Measurements from ENCODE around the gene NCOA3.
"Not testable (repeated sequence)": the region's sequence is repeated elsewhere in the genome, so short reads cannot be mapped to it uniquely, and the experiment has no call there.

NCOA3 gene

DNA sequence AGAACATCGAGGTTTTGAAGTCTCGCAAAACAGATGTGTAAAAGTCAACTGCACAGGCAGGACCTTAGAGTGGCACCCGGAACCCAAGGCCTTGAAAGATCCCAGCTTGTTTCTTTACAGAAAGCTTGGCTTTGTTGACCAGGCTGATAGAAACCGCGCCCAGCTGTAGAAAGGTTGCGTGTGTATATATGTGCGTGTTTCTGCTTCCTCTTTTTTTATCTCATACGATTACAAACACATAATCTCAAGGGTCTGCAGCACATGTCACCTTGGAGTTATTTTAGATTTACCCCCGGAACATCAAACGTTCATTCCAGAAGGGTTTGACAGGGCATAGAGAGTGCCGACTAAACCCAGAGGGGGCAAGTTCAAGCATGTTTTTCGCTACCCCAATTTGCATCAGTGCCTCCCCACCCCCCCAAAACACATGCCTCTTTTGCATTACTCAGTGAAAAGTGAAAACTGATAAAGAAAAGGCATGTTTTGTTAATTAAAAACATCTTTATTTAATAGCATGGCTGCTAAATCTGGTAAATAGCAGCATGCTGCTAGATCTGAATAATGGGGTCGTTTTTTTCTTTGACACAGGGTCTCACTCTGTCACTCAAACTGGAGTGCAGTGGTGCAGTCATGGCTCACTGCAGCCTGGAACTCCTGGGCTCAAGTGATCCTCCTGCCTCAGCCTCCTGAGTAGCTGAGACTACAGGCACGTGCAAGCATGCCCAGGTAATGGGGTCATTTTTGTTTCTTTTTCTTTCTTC, 33.2 kb upstream of the NCOA3 start:
- DNase-seq = no peak

DNA sequence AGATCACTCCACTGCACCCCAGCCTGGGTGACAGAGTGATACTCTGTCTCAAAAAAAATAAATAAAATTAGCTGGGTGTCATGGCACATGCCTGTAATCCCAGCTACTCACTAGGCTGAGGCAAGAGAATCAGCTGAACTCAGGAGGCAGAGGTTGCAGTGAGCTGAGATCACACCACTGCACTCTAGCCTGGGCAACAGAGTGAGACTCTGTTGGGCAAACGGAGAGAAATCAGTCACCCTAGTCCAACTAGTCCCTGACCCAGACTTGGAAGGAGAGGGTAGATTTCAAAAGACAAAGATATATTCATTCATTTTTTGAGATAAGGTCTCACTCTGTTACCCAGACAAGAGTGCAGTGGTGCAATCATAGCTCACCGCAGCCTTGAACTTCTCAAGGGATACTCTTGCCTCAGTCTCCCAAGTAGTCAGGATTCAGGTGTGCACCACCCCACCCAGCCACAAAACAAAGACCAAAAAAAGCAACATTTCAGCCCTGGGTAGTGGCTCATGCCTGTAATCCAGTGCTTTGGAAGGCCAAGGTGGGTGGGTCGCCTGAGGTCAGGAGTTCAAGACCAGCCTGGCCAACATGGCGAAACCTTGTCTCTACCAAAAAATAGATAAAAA, 26.2 kb upstream of the NCOA3 start:
- DNase-seq = no peak

DNA sequence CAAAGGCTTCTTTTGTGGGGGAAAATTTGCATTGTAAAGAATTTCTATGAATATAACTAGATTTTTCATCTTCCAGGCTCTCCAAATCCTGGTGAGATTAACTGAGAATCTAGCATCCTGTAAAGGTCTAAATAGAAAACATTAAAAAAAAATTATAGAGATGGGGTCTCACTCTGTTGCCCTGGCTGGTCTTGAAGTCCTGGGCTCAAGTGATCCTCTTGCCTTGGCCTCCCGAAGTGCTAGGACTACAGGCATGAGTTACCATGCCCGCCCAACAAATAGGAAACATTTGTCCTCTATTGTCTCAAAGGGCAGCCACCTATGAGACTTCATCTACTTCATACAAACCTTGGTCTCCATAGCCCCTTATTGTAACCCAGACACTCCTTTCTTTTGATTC, 25.2 kb upstream of the NCOA3 start:
- no peak for DNase-seq

DNA sequence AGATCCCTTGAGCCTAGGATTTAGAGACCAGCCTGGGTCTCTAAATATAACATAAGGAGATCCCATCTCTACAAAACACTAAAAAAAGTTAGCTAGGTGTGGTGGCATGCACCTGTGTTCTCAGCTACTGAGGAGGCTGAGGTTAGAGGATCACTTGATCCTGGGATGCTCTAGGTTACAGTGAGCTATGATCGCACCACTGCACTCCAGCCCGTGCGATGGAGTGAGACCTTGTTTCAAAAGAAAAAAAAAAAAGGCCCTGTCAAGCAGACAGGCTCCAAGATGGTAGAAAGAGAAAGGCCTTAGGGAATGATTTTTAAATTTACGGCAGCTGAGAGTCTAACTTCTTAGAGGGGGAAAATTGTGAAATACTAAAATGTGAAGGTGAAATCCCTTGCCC, 22.6 kb upstream of the NCOA3 start:
- DNase-seq = no peak

DNA sequence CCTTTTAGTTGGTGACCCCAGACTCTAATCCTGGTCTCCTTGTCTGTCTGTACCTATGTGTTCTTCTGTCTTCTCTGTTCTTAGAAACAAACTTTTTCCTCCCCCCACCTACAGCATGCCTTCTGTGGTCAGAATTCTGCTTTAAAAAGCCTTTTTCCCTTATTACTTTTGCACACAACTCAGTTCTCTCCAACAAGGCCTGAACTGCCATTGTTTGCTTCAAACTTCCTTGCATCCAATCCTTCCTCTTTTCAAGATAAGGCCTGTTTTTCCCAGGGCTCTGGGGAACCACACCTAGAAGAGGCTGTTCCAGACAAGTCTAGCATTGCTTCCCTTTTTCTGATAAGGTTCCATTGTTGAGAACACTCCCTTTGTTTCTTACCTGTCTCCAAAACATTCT, 22.2 kb upstream of the NCOA3 start:
- no peak for DNase-seq

DNA sequence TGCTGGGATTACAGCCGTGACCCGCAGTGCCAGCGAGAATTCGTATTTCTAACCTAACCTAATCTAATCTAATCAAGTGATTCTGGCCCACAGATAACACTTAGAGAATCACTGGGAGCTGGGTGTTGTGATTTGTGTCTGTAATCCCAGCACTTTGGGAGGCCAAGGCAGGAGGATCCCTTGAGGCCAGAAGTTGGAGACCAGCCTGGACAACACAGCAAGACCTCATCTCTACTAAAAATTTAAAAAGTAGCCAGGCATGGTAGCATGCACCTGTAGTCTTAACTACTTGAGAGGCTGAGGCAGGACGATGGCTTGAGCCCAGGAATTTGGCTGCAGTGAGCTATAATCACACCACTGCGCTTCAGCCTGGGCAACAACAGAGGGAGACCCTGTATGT, 21.4 kb upstream of the NCOA3 start:
- no peak for DNase-seq

DNA sequence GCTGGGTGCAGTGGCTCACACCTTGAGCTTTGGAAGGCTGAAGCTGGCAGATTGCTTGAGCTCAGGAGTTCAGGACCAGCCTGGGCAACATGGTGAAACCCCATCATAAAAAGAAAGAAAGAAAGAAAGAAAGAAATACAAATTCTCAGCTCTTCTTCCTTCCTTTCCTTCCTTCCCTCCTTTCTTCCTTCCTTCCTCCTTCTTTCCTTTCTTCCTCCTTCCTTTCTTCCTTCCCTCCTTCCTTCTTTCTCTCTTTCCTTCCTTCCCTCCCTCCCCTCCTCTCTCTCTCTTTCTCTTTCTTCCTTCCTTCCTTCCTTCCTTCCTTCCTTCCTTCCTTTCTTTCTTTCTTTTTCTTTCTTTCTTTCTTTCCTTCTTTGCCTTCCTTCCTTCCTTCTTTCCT, 21.0 kb upstream of the NCOA3 start:
- no peak for DNase-seq

DNA sequence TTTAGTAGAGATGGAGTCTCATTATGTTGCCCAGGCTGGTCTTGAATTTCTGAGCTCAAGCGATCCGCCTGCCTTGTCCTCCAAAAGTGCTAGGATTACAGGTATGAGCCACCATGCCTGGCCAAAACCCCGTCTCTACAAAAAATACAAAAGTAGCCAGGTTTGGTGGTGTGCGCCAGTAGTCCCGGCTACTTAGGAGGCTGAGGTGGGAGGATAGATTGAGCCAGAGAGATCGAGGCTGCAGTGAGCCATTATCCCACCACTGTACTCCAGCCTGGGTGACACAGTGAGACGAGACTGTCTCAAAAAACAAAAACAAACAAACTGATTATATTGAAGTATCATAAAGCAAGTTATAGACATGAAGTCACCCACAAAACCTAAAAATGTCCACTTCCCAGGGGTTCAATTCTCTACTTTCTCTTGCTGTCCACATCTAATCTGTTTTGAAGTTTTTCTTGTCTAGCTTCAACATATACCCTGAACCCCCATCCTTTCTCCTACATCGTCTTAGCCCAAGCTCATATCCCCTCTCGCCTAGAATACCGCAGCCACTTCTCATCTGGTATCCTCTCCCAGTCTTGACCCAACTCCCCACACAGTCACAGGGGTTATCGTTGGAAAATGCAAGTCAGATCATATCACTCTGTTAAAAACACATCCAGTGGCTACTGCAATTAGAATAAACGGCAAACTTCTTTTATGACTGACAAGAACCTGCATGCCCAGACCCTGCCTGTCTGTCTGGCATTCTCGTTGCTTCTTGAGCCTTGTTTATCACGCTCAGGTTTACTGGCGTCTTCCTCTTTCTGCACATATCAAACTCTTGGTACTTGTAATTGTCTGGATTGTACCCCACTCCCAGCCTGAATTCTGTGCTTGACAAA, 20.1 kb upstream of the NCOA3 start:
- no peak for DNase-seq

DNA sequence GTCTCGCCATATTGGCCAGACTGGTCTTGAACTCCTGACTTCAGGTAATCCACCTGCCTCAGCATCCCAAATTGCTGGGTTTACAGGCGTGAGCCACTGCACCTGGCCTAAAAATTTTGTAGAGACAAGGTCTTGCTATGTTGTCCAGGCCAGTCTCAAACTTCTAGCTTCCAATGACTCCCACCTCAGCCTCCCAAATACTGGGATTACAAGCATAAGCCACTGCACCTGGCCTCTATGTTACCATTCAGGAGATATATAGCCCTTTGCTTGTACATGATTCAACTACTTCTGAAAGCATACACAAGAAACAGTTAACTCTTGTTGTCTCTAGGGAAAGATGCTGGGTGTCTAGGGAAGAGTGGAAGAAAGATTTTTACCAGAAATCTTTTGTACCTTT, 19.0 kb upstream of the NCOA3 start:
- DNase-seq = no peak

DNA sequence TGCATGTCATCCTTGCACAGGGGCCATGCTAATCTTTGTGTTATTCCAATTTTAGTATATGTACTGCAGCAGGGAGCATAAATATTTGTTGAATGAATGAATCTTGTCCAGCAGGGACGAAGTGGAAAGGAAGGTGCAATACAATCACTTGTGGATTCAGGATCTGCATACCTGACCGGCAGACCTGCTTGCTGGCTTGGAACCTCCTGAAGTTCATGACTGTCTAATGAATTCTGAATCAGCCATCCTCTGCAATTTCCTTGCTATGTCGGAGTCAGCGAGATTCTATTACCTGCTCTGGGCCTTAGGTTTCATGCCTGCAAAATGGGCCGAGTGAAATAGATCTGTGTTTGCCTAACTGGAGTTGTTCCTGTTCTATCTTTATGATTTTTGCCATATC, 17.4 kb upstream of the NCOA3 start:
- no peak for DNase-seq

DNA sequence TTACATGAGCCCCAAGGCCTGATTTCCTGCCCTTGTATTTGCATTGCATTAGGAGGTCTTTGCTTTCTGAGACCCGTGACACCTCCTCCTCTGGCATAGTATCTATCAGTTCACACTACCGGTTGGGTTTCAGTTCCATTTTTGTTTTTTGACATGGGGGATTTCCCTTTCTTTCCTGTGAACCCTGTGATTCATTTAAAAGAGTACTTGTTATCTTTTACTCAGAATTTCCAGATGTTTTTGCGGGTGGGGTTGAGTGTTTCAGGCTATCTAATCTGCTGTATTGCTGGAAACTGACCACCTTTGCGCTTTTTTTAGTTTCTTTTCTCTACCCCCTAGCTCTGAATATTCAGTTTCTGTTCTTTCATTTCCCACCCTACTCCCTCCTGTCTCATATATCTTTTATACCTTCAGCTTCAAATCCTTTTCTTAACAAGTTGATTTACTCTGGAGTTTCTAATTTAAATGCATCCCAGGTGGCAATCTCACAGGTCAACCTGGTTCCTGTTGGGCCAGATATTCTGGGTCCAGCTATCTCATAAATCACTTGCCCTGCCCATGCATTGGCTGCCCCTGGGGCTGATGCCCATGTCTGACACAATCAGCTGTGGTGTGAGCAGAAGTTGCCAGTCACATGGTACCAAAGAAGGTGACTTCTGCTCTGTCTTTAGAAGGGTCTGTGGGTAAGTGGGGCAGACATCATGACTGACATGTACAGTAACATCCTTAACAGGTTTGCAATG, 14.3 kb upstream of the NCOA3 start:
- no peak for DNase-seq

DNA sequence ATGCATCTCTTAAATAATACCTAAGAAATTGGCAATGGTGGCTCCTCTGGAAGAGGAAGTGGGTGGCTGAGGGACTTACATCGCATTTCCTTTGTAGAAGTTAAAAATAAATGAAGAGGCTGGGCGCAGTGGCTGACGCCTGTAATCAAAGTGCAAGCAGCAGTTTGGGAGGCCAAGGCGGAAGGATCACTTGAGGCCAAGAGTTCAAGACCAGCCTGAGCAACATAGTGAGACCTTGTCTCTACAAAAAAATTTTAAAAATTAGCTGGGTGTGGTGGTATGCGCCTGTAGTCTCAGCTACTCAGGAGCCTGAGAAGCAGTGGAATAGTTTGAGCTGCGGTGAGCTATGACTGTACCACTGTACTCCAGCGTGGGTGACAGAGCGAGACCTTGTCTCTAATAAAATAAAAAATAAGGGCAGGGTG, 12.2 kb upstream of the NCOA3 start:
- DNase-seq = no peak

DNA sequence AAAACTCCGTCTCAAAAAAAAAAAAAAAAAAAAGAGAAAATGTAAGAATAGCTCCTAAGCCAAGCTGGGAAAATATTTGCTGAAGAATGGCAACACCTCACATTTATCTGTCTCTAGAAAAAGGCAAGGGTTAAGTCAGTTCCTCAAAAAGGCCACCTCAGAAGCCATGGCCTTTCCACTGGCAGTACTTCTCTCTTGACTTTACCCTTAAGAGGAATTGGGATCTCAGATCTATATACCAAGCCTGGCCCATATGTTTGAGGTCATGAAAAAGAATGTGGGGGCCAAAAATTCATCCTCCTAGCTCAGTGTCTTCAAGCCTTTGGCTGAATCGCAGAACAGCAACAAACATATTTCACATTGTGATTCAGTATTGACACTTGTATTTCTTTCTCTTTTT, 10.9 kb upstream of the NCOA3 start:
- DNase-seq = no peak

DNA sequence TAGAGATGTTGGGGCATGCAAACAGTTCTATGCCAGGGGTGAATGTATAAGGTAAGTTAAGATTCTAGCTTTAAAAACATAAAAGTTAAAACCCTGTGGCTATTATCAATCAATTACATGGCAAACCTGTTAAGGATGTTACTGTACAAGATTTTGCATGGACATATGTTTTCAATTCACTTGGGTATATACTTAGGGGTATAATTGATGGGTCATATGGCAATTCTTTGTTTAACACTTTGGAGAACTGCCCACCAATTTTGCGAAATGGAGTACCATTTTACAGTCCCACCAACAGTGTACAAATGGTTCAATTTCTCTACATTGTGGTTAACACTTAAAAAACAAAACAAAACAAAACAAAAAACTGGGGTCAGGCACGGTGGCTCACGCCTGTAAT, 9.4 kb upstream of the NCOA3 start:
- no peak for DNase-seq

DNA sequence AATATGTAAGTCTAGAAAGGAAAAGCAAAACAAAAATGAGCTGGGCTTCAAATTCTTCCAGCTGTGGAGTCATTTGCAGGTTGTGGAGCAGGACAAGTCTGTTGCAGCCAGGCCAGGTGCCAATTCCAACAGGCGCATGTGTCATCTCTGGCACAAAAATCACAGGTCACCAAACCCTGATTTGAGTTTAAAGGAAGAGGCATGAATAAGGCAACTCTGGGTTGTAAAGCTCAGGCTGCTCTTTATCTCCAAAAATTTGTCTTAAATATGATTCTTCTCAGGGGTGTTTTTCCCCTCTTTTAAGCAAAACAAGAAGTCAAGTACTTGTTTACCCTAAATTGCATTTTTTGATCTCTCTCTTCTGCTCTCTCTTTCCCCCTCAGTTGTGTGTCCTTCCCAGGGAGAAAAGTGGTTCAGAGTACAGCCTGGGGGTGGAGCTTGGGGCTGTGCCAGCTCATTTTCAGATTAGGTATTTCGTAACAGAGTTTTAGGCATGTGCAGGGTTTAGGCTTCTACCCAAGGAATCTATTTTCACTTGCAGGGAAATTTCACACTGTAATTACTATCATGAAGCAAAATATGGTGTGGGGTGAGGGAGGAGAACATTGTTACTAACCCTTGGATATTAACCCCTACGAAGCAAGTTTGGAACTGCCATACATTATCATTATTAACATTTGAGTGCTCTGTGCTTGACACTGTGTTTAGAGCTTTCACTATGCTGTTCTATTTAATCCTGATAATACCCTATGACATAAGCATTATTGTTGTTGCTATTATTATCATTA, 8.3 kb upstream of the NCOA3 start:
- DNase-seq = peak; percentile 90

DNA sequence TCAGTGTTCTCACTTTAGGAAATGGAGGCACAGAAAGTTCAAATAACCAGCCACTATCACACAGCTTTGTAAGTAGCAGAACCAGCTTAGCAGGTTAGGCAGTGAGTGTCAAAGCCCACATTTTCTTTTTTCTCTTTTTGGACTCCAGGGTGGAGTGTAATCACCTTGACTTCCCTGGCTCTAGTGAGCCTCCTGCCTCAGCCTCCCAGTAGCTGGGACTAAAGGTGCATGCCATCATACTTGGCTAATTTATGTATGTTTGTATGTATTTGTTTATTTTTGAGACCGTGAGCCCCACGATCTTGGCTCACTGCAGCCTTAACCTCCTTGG, 7.8 kb upstream of the NCOA3 start:
- DNase-seq = no peak

DNA sequence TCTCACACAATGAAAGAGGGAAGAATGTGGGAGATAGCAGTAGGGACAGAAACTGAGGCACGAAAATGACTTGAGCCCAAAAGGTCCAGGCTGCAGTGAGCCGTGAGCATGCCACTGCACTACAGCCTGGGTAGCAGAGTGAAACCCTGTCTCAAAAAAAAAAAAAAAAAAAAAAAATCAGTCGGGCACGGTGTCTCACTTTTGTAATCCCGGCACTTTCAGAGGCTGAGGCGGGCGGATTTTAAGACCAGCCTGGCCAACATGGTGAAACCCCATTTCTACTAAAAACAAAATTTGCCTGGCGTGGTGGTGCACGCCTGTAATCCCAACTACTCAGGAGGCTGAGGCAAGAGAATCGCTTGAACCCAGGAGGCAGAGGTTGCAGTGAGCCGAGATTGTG, 7.1 kb upstream of the NCOA3 start:
- DNase-seq = not testable (repeated sequence)

DNA sequence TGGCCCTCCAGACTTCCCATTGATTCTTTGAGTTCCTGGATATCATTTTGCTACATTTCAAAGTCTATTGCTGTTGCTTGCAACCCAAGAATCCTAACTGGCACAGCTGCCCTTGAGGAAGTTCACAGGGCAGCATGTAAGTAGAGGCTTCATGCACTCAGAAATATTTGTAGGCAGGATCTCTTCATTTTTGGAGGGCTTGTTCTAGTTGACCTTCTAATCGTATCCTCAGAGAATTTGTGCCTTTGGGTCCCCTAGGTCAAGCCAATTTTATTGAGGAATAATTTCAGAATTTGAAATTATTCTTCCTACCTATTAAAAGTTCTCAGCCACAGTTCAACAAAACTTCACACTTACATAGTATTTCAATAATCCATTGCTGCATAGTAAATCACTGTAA, 5.6 kb upstream of the NCOA3 start:
- DNase-seq = no peak

DNA sequence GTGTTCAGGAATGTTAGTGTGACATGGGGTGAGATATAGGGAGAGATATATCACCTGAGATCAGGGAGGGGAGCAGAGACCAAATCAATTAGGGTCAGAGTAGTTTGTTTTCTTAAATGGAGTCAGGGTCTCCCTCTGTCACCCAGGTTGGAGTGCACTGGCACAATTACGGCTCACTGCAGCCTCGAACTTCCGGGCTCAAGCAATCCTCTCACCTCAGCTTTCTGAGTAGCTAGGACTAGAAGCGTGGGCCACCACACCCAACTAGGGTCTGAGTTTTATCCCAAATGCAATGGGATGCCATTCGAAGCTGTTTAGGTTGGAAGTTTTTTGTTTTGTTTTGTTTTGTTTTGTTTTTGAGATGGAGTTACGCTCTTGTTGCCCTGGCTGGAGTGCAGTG, 3.1 kb upstream of the NCOA3 start:
- DNase-seq = no peak

DNA sequence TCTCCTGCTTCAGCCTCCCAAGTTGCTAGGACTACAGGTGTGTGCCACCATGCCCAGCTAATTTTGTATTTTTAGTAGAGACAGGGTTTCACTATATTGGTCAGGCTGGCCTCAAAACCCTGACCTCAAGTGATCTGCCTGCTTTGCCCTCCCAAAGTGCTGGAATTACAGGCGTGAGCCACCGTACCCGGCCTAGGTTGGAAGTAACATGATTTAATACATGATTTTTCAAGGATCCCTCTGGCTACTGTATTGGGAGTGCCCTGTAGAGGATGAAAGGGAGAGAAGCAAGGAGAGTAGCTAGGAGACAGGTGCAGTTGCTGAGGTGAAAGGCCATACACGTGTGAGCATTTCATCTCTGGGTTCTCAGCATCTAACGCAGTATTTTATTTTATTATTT, 2.6 kb upstream of the NCOA3 start:
- DNase-seq = no peak

DNA sequence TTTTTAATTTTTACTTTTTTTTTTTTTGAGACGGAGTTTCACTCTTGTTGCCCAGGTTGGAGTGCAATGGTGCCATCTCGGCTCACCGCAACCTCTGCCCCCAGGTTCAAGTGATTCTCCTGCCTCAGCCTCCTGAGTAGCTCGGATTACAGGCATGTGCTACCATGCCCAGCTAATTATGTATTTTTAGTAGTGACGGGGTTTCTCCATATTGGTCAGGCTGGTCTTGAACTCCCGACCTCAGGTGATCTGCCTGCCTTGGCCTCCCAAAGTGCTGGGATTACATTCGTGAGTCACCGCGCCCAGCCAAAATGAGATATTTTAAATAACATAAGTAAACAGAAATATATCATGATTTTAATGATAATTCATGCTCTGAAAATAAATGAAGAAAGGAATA, 1.6 kb upstream of the NCOA3 start:
- DNase-seq = not testable (repeated sequence)

DNA sequence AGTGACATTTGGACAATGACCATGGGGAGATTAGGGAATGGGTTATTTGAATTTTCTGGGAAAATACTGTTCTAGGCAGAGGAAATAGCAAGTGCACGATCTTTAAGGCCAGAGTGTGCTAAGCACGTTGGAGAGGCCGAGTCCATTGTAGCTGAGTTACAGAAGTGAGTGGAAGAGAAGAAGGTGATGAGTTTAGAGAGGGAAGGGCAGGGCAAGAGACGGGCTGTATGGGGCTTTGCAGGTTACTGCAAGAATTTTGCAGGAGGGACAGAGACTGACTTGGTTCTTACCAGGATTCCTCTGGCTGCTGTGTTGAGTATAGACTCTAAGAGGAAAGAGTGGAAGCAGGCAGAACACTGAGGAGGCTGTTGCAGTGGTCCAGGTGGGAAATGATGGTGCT, 1.1 kb upstream of the NCOA3 start:
- DNase-seq = no peak

DNA sequence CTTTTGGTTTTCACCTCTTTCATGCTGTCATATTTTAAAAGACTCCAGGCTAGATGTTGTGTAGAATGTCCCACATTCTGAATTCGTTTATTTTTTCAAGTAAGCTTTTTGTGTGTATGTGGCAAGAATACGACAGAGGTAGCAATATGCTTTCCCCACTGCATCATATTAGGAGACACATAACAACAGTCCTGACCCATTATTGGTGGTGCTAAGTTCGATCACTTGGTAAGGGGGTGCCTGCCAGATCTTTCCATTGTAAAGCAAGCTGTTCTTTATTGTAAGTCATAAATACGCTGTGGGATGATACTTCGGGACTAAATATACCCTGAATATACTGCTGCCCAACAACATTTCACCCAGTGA, 588 bp upstream of the NCOA3 start:
- no peak for DNase-seq
